AG04450 (cell line): ENCODE results near the gene AMMECR1. TPM values are rescaled to one million over a fixed set of nuclear protein-coding genes. Genes with fewer than 3 reads are reported as not detected.

ENCODE experiments used
- CTCF ChIA-PET: fragments of 300-600, 350-600 bp; formaldehyde crosslinking; extraction: SDS; loops from one replicate; lab custom pipeline; 2022; ENCODE audit warnings: antibody characterized with exemption, inconsistent platforms; lab: Charles Lee
- POLR2A ChIA-PET: fragments of 350-600 bp; formaldehyde crosslinking; extraction: SDS; loops from one replicate; lab custom pipeline; 2021; ENCODE audit warnings: antibody characterized with exemption, inconsistent platforms; lab: Yijun Ruan, JAX
- DNase-seq: peaks from one replicate; pipeline ENCODE4 v3.0.0-alpha.2; 2011; ENCODE audit warnings: low read depth, low spot score
- H3K27ac ChIP-seq: one replicate; pipeline ENCODE4 v1.5.1; 2012; ENCODE audit warnings: low read depth, low read length, control low read depth
- H3K27me3 ChIP-seq: one replicate; pipeline ENCODE4 v1.6.0; 2012; ENCODE audit warnings: low read length; ENCODE audit not compliant: control insufficient read depth, insufficient read depth
- H3K4me3 ChIP-seq: 2 replicates; pipeline ENCODE4 v1.5.1; 2011; ENCODE audit warnings: mild to moderate bottlenecking, low read depth, low read length, control low read depth
- H3K9me3 ChIP-seq: 2 replicates; pipeline ENCODE4 v1.5.1; 2012; ENCODE audit warnings: low read length; ENCODE audit not compliant: control insufficient read depth, insufficient read depth
- CTCF ChIP-seq: IDR thresholded peaks from 2 replicates; pipeline ENCODE4 v1.5.1; 2011; ENCODE audit warnings: low read depth, low read length, control low read depth, inconsistent platforms
- polyA plus RNA-seq: library from polyadenylated mRNA; depleted of rRNA; stranded (reverse); fragments of >200 nt; gene quantifications from 2 replicates; pipeline ENCODE4 v1.2.3, GENCODE V29; 2011

Gene AMMECR1
- polyA plus RNA-seq, 1 experiment = 13.0 TPM

GRCh38 chrX:110311437-110312230 lies 6.3 kb downstream of the AMMECR1 start:
- H3K27ac ChIP-seq = no peak overlapping the region
- H3K4me3 ChIP-seq = no peak overlapping the region
- POLR2A ChIA-PET = interaction anchor here (0.6 kb wide), 1 partner anchor 11 kb away, joined by 4 read pairs; no protein-coding TSS in a partner anchor
- DNase-seq = no peak
- no peaks in the 10 kb centered on the region for H3K9me3 ChIP-seq
- CTCF ChIA-PET = interaction anchor here (1.4 kb wide), 3 partner anchors 101 to 165 kb away, joined by 4 to 5 read pairs (median 4); no protein-coding TSS in a partner anchor
- no peaks in the 10 kb centered on the region for H3K27me3 ChIP-seq
- no peak for TF ChIP-seq CTCF

DNA sequence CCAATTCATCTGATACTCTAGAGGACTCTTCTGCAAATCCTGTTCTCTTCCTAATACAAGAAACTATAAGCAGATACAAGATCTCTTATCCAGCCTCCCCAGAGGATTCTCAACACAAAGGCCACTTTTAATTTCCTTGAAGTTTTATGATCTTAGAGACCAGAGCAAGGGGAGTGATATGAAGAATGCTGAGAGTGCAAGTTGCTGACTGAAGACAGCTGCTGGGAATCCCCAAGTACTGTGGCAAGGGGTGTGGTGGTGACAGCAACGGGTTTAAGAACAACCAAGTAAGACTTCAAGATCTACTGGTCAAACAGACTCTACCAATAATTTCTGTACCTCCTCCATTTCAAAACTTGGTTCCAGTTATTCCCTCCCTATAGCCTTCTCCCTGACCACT lies 7.0 kb downstream of the AMMECR1 start:
- no peak for DNase-seq
- Histone ChIP-seq H3K27ac (no peak overlapping the region), H3K4me3 (no peak overlapping the region), H3K27me3 (no peaks in the 10 kb centered on the region), H3K9me3 (no peaks in the 10 kb centered on the region)
- TF ChIP-seq CTCF = no peak
- POLR2A ChIA-PET = no interaction called here
- CTCF ChIA-PET = interaction anchor here (1.4 kb wide), 3 partner anchors 101 to 164 kb away, joined by 4 to 5 read pairs (median 4); no protein-coding TSS in a partner anchor

DNA sequence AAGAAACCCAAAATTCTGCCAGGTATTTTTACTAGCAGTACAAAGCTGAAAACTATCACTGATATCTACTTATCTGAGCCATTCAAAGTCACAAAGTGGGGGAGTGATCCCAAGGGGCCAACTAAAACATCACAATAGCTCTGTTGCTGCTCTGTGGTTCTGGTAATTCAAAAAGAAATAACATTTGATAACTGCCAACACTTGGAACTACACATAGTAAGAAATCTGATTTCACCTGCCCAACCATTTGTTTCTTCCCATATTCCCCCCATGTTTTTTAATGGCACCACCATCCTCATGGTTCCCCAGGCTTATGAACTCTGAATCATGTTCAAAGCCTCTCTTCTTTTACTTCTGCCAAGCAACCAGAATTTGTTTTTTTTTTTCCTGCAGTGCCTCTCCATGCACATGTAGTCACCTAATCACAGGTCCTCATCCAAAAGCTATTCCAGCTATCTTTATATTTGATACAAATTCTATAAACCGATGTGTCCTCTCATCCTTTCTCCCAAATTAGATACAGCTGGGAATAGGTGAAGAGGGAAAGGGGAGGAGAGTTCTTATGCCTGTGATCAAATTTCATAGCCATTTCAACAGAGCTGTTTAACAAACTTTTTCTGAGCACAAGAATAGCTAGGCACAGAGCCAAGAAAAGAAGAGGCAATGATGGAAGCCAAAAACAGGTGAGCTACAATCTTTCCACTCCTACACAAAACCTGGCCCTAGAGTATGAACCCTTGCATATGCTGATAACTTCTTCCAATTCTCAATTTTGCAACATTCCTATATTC lies 7.7 kb downstream of the AMMECR1 start:
- Histone ChIP-seq H3K4me3 (no peak overlapping the region), H3K9me3 (no peaks in the 10 kb centered on the region), H3K27ac (no peak overlapping the region), H3K27me3 (no peaks in the 10 kb centered on the region)
- CTCF ChIA-PET = no interaction called here
- DNase-seq = no peak
- POLR2A ChIA-PET = no interaction called here
- TF ChIP-seq CTCF = no peak

DNA sequence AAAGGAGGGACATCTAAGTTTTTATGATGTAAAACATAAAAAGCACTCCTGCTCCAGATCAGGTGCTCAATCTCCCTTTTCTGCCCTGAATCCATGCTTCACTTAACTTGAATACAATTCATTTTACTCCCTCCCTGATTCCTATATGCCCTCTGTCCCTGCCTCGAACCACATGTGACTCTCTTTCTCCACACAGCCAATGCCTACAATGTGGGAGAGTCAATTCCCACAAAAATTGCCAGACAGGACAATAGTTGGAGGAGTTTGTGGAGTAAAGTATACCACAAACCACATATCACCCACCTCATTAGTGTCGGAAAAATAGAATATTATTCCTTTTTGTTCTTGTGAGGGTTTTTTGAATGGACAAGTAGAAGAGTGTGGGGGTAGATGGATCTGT lies 9.7 kb downstream of the AMMECR1 start:
- ChIA-PET POLR2A (no interaction called here), CTCF (no interaction called here)
- no peak overlapping the region for H3K27ac ChIP-seq
- no peak overlapping the region for H3K4me3 ChIP-seq
- no peak for DNase-seq
- no peaks in the 10 kb centered on the region for H3K9me3 ChIP-seq
- H3K27me3 ChIP-seq = no peaks in the 10 kb centered on the region
- TF ChIP-seq CTCF = no peak

DNA sequence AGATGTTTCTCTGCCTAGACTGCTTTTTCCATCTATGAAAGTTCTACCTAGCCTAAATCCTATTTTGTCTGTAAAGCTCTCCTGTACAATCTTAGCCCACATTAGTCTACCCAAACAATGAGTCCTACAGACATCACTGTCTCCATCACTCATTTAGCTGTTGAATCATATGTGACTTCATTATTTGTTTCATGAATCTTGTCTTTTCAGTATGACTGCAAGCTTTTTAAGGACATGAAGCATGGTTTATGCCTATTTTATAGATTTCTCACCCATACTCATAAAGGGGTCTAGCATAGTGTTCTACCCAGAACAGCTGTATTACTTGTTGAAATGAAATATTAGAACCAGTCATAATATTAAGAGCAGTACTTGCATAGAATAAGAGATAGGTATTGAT lies 13.0 kb downstream of the AMMECR1 start:
- H3K9me3 ChIP-seq = no peaks in the 10 kb centered on the region
- DNase-seq = no peak
- POLR2A ChIA-PET = no interaction called here
- TF ChIP-seq CTCF = no peak
- CTCF ChIA-PET = no interaction called here
- no peaks in the 10 kb centered on the region for H3K27me3 ChIP-seq
- H3K27ac ChIP-seq = no peak overlapping the region
- no peak overlapping the region for H3K4me3 ChIP-seq
